ENCODE measurements around the gene IGFALS.
A peak's percentile ranks its signal among the peaks of the same experiment; 100 is the strongest.

Gene IGFALS

GRCh38 chr16:1759511-1759910 is 34.0 kb downstream of the IGFALS start:
- no peak for DNase-seq
- intact Hi-C loops (cut with DNase I): no loop called here

DNA sequence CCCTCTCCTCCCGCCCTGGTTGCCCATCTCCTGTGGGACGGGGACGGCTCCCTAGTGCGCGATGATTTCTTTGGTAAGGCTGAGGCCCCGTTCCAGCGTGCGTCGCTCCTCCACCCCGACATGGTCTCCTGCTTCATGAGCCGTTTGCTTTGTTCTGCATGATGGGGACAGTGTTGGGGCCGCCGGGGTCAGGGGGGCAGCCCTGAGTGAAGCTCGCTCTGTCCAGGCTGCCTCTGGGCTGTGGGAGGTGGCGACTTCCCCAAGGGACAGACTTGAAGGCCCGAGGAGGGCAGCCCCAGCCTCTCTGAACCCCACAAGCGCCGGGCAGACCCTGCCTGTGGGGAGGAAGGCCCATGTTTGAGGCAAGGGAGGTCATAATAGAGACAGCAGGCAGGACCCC is 34.6 kb downstream of the IGFALS start:
- intact Hi-C loops (cut with DNase I): no loop called here
- no peak for DNase-seq

DNA sequence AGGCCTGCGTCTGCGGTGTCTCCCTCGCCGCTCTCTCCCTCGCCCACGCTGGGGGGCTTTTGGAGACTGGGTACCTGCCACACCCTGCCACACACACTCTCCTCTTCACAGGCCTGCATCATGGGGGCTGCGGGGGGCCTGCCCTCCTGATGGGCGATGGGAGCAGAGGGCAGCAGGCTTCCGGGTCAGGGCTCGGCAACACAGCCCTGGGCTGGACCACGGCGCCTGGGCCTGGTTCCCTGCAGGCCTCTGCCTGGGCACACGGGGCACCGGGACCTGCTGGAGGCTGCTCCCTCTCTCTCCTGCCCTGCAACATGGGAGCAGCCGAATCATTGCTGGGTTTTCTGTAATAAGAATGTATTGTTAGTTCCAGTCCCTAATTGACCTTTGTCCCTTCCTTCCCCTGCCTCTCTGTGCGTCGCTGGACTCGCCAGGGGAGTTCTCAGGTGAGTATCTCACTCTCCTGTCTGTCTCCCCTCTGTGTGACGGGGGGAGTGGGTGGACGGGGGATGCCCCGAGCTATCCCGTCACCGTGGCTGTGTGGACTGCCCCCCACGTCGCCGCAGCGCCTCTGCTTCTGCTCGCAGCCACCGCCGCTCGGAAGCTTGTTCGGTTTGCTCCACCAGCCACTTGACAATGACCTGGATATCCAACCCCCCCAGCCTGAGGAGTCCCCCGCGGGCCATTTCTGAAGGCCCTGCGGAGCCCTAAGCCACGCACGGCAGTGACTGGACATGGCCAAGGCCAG is 35.6 kb downstream of the IGFALS start:
- intact Hi-C loops (cut with DNase I): no loop called here
- DNase-seq: no peak

DNA sequence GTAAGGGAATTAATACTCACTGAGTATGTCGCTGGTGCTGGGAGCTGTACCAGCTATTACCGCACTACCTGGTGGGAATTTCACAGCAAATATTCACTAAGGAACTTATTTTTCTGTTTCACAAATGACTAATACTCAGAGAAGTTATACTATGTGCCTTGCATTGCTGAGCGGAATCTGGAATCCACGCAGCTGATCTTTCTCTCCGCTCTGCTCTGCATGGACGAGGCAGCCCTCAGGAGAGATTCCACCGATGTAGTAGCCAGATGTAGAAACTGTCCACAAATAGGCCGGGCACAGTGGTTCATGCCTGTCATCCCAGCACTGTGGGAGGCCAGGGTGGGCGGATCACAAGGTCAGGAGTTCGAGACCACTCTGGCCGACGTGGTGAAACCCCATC is 39.3 kb downstream of the IGFALS start:
- intact Hi-C loops (cut with DNase I): no loop called here
- peak in 3 of 42 donors; percentile 26 to 60 (median 28) for DNase-seq

- DNase-seq: no peak
- intact Hi-C loops (cut with DNase I): no loop called here
Measured at GRCh38 chr16:1752853-1753252, 40.7 kb downstream of the IGFALS start.

GRCh38 chr16:1751946-1752345 is 41.6 kb downstream of the IGFALS start:
- no peak for DNase-seq
- intact Hi-C loops (cut with DNase I): no loop called here

- DNase-seq: no peak
Measured at GRCh38 chr16:1749152-1750117, 44.1 kb downstream of the IGFALS start.

GRCh38 chr16:1747934-1748333 is 45.6 kb downstream of the IGFALS start:
- intact Hi-C loops (cut with DNase I): no loop called here
- DNase-seq: no peak

More at GRCh38 chr16:1749152-1750117, 44.1 kb downstream of the IGFALS start:
- intact Hi-C loops (cut with DNase I): no loop called here

GRCh38 chr16:1746693-1747195 is 46.8 kb downstream of the IGFALS start:
- intact Hi-C loops (cut with DNase I): no loop called here
- no peak for DNase-seq

DNA sequence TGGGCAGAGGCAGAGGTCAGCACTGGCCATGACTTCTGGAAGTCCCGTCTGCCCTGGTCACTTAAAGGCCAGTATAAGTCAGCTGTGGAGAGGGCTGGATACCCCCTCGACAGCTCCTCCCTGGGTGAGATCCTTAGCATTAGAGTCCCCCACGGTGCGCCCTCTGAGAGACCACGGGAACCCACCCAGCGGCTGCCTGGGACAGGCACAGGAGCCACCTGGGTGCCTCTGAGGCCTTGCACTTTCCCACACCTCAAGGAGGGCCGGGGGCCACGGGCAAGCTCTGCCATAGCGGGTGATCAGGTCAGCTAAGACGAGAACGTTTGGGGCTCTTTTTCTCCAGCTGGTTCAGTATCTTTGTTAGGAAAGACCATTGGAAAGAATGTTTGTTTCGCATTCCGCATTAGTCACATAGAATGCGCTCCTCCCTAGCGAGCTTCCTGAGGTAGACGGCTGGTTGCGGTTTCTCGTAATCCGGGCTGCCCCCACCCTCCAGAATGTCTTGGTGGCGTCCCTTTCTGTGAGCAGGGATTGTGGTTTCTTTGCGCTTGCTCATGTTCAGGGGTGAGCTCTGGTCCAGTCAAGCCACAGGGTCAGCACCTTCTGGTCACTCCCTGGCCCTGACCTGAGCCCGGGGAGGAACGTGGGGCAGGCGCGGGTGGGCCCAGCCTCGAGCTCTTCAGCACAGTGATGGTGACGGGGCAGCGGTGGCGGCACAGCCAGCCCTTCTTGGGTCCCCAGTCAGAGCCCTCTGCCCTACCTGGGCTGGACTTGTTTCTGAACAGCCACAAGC is 47.4 kb downstream of the IGFALS start:
- intact Hi-C loops (cut with DNase I): no loop called here
- DNase-seq: no peak

GRCh38 chr16:1745181-1745899 is 48.2 kb downstream of the IGFALS start:
- DNase-seq: no peak

GRCh38 chr16:1744338-1744840 is 49.1 kb downstream of the IGFALS start:
- intact Hi-C loops (cut with DNase I): no loop called here
- DNase-seq: no peak

More at GRCh38 chr16:1745181-1745899, 48.2 kb downstream of the IGFALS start:
- intact Hi-C loops (cut with DNase I): no loop called here

DNA sequence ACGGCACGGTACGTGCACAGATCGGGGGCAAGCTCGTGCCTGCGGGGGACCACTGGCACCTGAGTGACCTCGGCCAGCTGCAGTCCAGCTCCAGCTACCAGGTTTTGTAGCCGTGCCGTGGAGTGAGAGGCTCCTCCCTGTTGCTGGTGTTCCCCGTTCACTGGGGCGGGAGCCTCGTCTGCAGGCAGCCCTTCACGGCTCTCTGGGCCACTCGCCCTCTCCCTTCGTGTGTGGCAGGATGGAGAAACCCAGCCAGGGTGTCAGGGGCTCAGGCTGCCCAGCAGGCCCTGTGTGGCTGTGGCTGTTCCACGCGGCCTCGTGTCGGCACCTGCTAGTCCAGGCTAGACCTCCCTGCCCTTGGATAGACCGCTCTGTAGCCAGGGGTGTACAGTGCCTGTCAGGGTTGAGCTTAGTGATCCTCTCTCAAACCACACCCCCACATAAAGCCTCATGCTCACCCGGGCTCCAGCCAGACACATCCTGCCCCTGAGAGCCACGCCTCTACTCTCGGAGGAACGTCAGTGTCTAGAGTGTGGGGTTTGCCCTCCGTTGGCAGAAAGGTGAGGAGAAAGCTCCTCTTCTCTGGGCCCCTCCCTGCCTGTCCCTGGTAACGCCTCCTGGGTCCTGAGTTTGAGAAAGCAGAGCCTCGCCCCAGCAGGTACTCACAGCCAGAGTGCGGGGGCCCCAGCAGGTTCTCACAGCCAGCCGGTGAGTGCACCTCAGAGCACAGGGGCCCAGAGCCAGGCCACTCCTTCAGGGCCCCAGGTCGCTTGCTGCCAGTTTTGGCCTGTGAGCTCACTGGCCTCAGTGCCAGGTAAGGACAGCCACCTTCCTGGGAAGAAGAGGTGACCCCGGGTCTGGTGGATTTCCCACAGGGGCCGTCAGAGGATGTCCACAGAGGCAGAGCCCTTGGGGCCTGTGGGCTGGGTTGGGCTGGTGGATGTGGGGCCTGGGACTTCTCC is 49.8 kb downstream of the IGFALS start:
- intact Hi-C loops (cut with DNase I): no loop called here
- no peak for DNase-seq

GRCh38 chr16:1741553-1742165 is 51.8 kb downstream of the IGFALS start:
- intact Hi-C loops (cut with DNase I): no loop called here
- DNase-seq: no peak

GRCh38 chr16:1740781-1741490 is 52.6 kb downstream of the IGFALS start:
- DNase-seq: no peak
- intact Hi-C loops (cut with DNase I): no loop called here
